Measurements from ENCODE around the gene PXYLP1. TPM values are rescaled to one million over a fixed set of nuclear protein-coding genes. Genes with fewer than 3 reads are reported as not detected.
A peak's percentile ranks its signal among the peaks of the same experiment; 100 is the strongest.

Gene PXYLP1
- total RNA-seq, 2 donors from 2014 or later = 37.7 to 53.6 TPM

- peaks cover 3% of the 10 kb centered on the region for H3K27me3 Mint-ChIP-seq (ENCODE audit: insufficient read depth)
- no peak overlapping the region for H3K27ac ChIP-seq (ENCODE audit: low read depth, low read length)
- no peak for DNase-seq
- peaks cover 16% of the 10 kb centered on the region for H3K9me3 ChIP-seq (ENCODE audit: control insufficient read depth, low read length)
- WGBS, 2 experiments (ENCODE audit: insufficient coverage in 1 of 2, insufficient read length in 1 of 2) = 45 to 100% methylated on average over 1 to 2 of the region's 2 CpGs
- no peak overlapping the region for H3K4me3 ChIP-seq (ENCODE audit: low read length)
- no peaks in the 10 kb centered on the region for H3K36me3 ChIP-seq (ENCODE audit: control insufficient read depth, insufficient read depth, low read length)
- peaks cover 8% of the 10 kb centered on the region for H3K4me1 Mint-ChIP-seq
- no peak for TF ChIP-seq CTCF (conservative IDR thresholded peaks at IDR 0.05)
- no peak overlapping the region for H3K9ac ChIP-seq (ENCODE audit: extremely low read depth, low read length, poor library complexity, severe bottlenecking)
- H3K27me3 ChIP-seq (ENCODE audit: control insufficient read depth, insufficient read depth, low read length, poor library complexity, severe bottlenecking) = no peaks in the 10 kb centered on the region
- no peaks in the 10 kb centered on the region for H3K4me1 ChIP-seq (ENCODE audit: control insufficient read depth, insufficient read depth, low read length)
- no peak overlapping the region for H3K27ac Mint-ChIP-seq
- H3K9me3 Mint-ChIP-seq = peaks cover 12% of the 10 kb centered on the region
- H3K36me3 Mint-ChIP-seq (ENCODE audit: low read depth) = no peaks in the 10 kb centered on the region
- no peak overlapping the region for H3K4me3 Mint-ChIP-seq
These were observed 13.3 kb upstream of the PXYLP1 start for GRCh38 chr3:141218162-141218835.

GRCh38 chr3:141218926-141219325 lies 12.7 kb upstream of the PXYLP1 start:
- TF ChIP-seq CTCF (conservative IDR thresholded peaks at IDR 0.05) = no peak
- H3K9me3 ChIP-seq (ENCODE audit: control insufficient read depth, low read length) = peaks cover 16% of the 10 kb centered on the region
- Mint-ChIP-seq H3K36me3 (ENCODE audit: low read depth) (no peaks in the 10 kb centered on the region), H3K4me3 (no peak overlapping the region), H3K9me3 (peaks cover 12% of the 10 kb centered on the region), H3K27ac (no peak overlapping the region), H3K4me1 (peaks cover 8% of the 10 kb centered on the region), H3K27me3 (ENCODE audit: insufficient read depth) (peaks cover 3% of the 10 kb centered on the region)
- DNase-seq = no peak
- 83 to 94% methylated on average over 1 to 2 of the region's 2 CpGs for WGBS, 2 experiments (ENCODE audit: insufficient coverage in 1 of 2, insufficient read length in 1 of 2)
- no peak overlapping the region for H3K27ac ChIP-seq (ENCODE audit: low read depth, low read length)
- no peaks in the 10 kb centered on the region for H3K27me3 ChIP-seq (ENCODE audit: control insufficient read depth, insufficient read depth, low read length, poor library complexity, severe bottlenecking)
- H3K4me1 ChIP-seq (ENCODE audit: control insufficient read depth, insufficient read depth, low read length) = no peaks in the 10 kb centered on the region
- H3K36me3 ChIP-seq (ENCODE audit: control insufficient read depth, insufficient read depth, low read length) = no peaks in the 10 kb centered on the region
- H3K9ac ChIP-seq (ENCODE audit: extremely low read depth, low read length, poor library complexity, severe bottlenecking) = no peak overlapping the region
- H3K4me3 ChIP-seq (ENCODE audit: low read length) = no peak overlapping the region

GRCh38 chr3:141223673-141224166 lies 7.9 kb upstream of the PXYLP1 start:
- Histone ChIP-seq H3K27ac (ENCODE audit: low read depth, low read length) (no peak overlapping the region), H3K27me3 (ENCODE audit: control insufficient read depth, insufficient read depth, low read length, poor library complexity, severe bottlenecking) (no peaks in the 10 kb centered on the region), H3K4me1 (ENCODE audit: control insufficient read depth, insufficient read depth, low read length) (no peaks in the 10 kb centered on the region), H3K9ac (ENCODE audit: extremely low read depth, low read length, poor library complexity, severe bottlenecking) (no peak overlapping the region), H3K4me3 (ENCODE audit: low read length) (peak overlapping the region; percentile 42), H3K36me3 (ENCODE audit: control insufficient read depth, insufficient read depth, low read length) (no peaks in the 10 kb centered on the region), H3K9me3 (ENCODE audit: control insufficient read depth, low read length) (peaks cover 21% of the 10 kb centered on the region)
- DNase-seq = no peak
- peaks cover 3% of the 10 kb centered on the region for H3K27me3 Mint-ChIP-seq (ENCODE audit: insufficient read depth)
- H3K27ac Mint-ChIP-seq = no peak overlapping the region
- no peaks in the 10 kb centered on the region for H3K36me3 Mint-ChIP-seq (ENCODE audit: low read depth)
- peaks cover 13% of the 10 kb centered on the region for H3K4me1 Mint-ChIP-seq
- peaks cover 11% of the 10 kb centered on the region for H3K9me3 Mint-ChIP-seq
- TF ChIP-seq CTCF (conservative IDR thresholded peaks at IDR 0.05) = no peak
- H3K4me3 Mint-ChIP-seq = no peak overlapping the region
- WGBS, 2 experiments (ENCODE audit: insufficient coverage in 1 of 2, insufficient read length in 1 of 2) = 97 to 100% methylated on average over 1 of the region's 2 CpGs

Data from endodermal cell (in vitro differentiated cells).